ENCODE measurements around the gene KRTAP1-5. TPM values are rescaled to one million over a fixed set of nuclear protein-coding genes. Genes with fewer than 3 reads are reported as not detected.
"Not testable (repeated sequence)": the region's sequence is repeated elsewhere in the genome, so short reads cannot be mapped to it uniquely, and the experiment has no call there.

The KRTAP1-5 gene
- total and polyA plus RNA-seq, 2 experiments from 2014 or later = not detected

GRCh38 chr17:41049110-41049509 is 22.1 kb upstream of the KRTAP1-5 start:
- DNase-seq (ENCODE audit: low spot score) = no peak
- no peak for TF ChIP-seq EZH2 (IDR thresholded peaks at IDR 0.05; ENCODE audit: borderline replicate concordance)
- no peak for TF ChIP-seq CTCF (IDR thresholded peaks at IDR 0.05; ENCODE audit: poor library complexity)
- TF ChIP-seq EZH2phosphoT487 (IDR thresholded peaks at IDR 0.05; ENCODE audit: low read depth, severe bottlenecking, unreplicated experiment) = no peak
- H3K36me3 ChIP-seq (replicated peaks; ENCODE audit: insufficient read depth, low read depth) = no peaks in the 10 kb centered on the region
- 52% methylated on average over 2 of the region's 2 CpGs for WGBS (ENCODE audit: low lambda C conversion rate, missing lambda C conversion rate)
- no peak overlapping the region for H2AFZ ChIP-seq
- H4K20me1 ChIP-seq (ENCODE audit: insufficient read depth, poor library complexity, severe bottlenecking) = no peaks in the 10 kb centered on the region
- H3K79me2 ChIP-seq = no peaks in the 10 kb centered on the region
- H3K27me3 ChIP-seq = no peaks in the 10 kb centered on the region
- H3K27ac ChIP-seq = peak overlapping the region; percentile 15
- H3K9me2 ChIP-seq (replicated peaks; ENCODE audit: insufficient read depth) = no peaks in the 10 kb centered on the region
- H3K4me2 ChIP-seq = no peak overlapping the region
- H3K4me3 ChIP-seq = no peak overlapping the region
- peaks cover 11% of the 10 kb centered on the region for H3K4me1 ChIP-seq (ENCODE audit: insufficient read depth)
- no peaks in the 10 kb centered on the region for H3K9me3 ChIP-seq (ENCODE audit: low read depth)

- H3K27ac ChIP-seq = peak overlapping the region; percentile 15
- 34% methylated on average over 7 of the region's 7 CpGs for WGBS (ENCODE audit: low lambda C conversion rate, missing lambda C conversion rate)
- no peaks in the 10 kb centered on the region for H3K79me2 ChIP-seq
- TF ChIP-seq EZH2 (IDR thresholded peaks at IDR 0.05; ENCODE audit: borderline replicate concordance) (no peak), CTCF (IDR thresholded peaks at IDR 0.05; ENCODE audit: poor library complexity) (no peak), EZH2phosphoT487 (IDR thresholded peaks at IDR 0.05; ENCODE audit: low read depth, severe bottlenecking, unreplicated experiment) (no peak)
- no peak overlapping the region for H2AFZ ChIP-seq
- no peaks in the 10 kb centered on the region for H3K27me3 ChIP-seq
- no peaks in the 10 kb centered on the region for H3K9me2 ChIP-seq (replicated peaks; ENCODE audit: insufficient read depth)
- H3K4me2 ChIP-seq = no peak overlapping the region
- no peaks in the 10 kb centered on the region for H4K20me1 ChIP-seq (ENCODE audit: insufficient read depth, poor library complexity, severe bottlenecking)
- DNase-seq (ENCODE audit: low spot score) = no peak
- H3K4me1 ChIP-seq (ENCODE audit: insufficient read depth) = peaks cover 11% of the 10 kb centered on the region
- no peaks in the 10 kb centered on the region for H3K9me3 ChIP-seq (ENCODE audit: low read depth)
- H3K4me3 ChIP-seq = no peak overlapping the region
- no peaks in the 10 kb centered on the region for H3K36me3 ChIP-seq (replicated peaks; ENCODE audit: insufficient read depth, low read depth)
Measured at GRCh38 chr17:41048441-41048840, 21.4 kb upstream of the KRTAP1-5 start.

- H3K4me1 ChIP-seq (ENCODE audit: insufficient read depth) = peaks cover 11% of the 10 kb centered on the region
- not testable (repeated sequence) for H4K20me1 ChIP-seq (ENCODE audit: insufficient read depth, poor library complexity, severe bottlenecking); DNase-seq (ENCODE audit: low spot score); H3K27me3 ChIP-seq; H3K9me2 ChIP-seq (replicated peaks; ENCODE audit: insufficient read depth); H3K9me3 ChIP-seq (ENCODE audit: low read depth); H3K4me2 ChIP-seq; H3K27ac ChIP-seq; H3K36me3 ChIP-seq (replicated peaks; ENCODE audit: insufficient read depth, low read depth); H3K79me2 ChIP-seq; H3K4me3 ChIP-seq; H2AFZ ChIP-seq
- 81% methylated on average over 9 of the region's 33 CpGs for WGBS (ENCODE audit: low lambda C conversion rate, missing lambda C conversion rate)
Measured at GRCh38 chr17:41046735-41047465, 19.9 kb upstream of the KRTAP1-5 start, which contains the start of gene KRTAP2-1. KRTAP2-1 (minus strand) TSS chr17:41047316; CDS start chr17:41047267, 49 bp downstream.

- Histone ChIP-seq H2AFZ (no peak overlapping the region), H3K36me3 (replicated peaks; ENCODE audit: insufficient read depth, low read depth) (no peaks in the 10 kb centered on the region), H3K4me1 (ENCODE audit: insufficient read depth) (peaks cover under 1% of the 10 kb centered on the region), H3K27ac (no peak overlapping the region), H3K4me3 (no peak overlapping the region), H3K4me2 (no peak overlapping the region), H3K79me2 (no peaks in the 10 kb centered on the region), H4K20me1 (ENCODE audit: insufficient read depth, poor library complexity, severe bottlenecking) (no peaks in the 10 kb centered on the region), H3K9me3 (ENCODE audit: low read depth) (no peaks in the 10 kb centered on the region), H3K27me3 (no peaks in the 10 kb centered on the region), H3K9me2 (replicated peaks; ENCODE audit: insufficient read depth) (no peaks in the 10 kb centered on the region)
- TF ChIP-seq CTCF (IDR thresholded peaks at IDR 0.05; ENCODE audit: poor library complexity) = no peak
- TF ChIP-seq EZH2 (IDR thresholded peaks at IDR 0.05; ENCODE audit: borderline replicate concordance) = no peak
- no peak for TF ChIP-seq EZH2phosphoT487 (IDR thresholded peaks at IDR 0.05; ENCODE audit: low read depth, severe bottlenecking, unreplicated experiment)
- DNase-seq (ENCODE audit: low spot score) = no peak
- WGBS (ENCODE audit: low lambda C conversion rate, missing lambda C conversion rate) = 100% methylated on average over 1 of the region's 1 CpG
Measured at GRCh38 chr17:41042953-41043352, 15.9 kb upstream of the KRTAP1-5 start.

- not testable (repeated sequence) for DNase-seq (ENCODE audit: low spot score); H3K27me3 ChIP-seq; H3K27ac ChIP-seq; H3K79me2 ChIP-seq; H3K36me3 ChIP-seq (replicated peaks; ENCODE audit: insufficient read depth, low read depth); H2AFZ ChIP-seq; H3K4me1 ChIP-seq (ENCODE audit: insufficient read depth); H3K4me3 ChIP-seq; H3K9me3 ChIP-seq (ENCODE audit: low read depth); H4K20me1 ChIP-seq (ENCODE audit: insufficient read depth, poor library complexity, severe bottlenecking); H3K4me2 ChIP-seq; H3K9me2 ChIP-seq (replicated peaks; ENCODE audit: insufficient read depth)
- WGBS (ENCODE audit: low lambda C conversion rate, missing lambda C conversion rate) = 90% methylated on average over 14 of the region's 14 CpGs
Measured at GRCh38 chr17:41040783-41041571, 14.0 kb upstream of the KRTAP1-5 start, which contains the start of gene KRTAP1-1. KRTAP1-1 (minus strand) TSS chr17:41041450; CDS start chr17:41041397, 53 bp downstream.

Measured in hepatocyte (in vitro differentiated cells).